ENCODE results near the gene SLC27A5. TPM values are rescaled to one million over a fixed set of nuclear protein-coding genes. Genes with fewer than 3 reads are reported as not detected.
"Not testable (repeated sequence)": the region's sequence is repeated elsewhere in the genome, so short reads cannot be mapped to it uniquely, and the experiment has no call there.

Gene SLC27A5
- total RNA-seq, 1 donor from 2014 or later, result 6.8 TPM

GRCh38 chr19:58491393-58491792 is 20.4 kb downstream of the SLC27A5 start:
- H3K4me1 Mint-ChIP-seq (ENCODE audit: low read depth, unreplicated experiment), result no peaks in the 10 kb centered on the region
- Histone ChIP-seq H3K4me2 (ENCODE audit: low read length) (no peak overlapping the region), H3K36me3 (ENCODE audit: insufficient read depth, low read length) (no peaks in the 10 kb centered on the region), H2AFZ (ENCODE audit: low read depth, low read length) (no peak overlapping the region), H3K4me1 (ENCODE audit: insufficient read depth, low read length) (no peaks in the 10 kb centered on the region), H3K27me3 (ENCODE audit: insufficient read depth, low read length) (no peaks in the 10 kb centered on the region), H3K79me2 (ENCODE audit: insufficient read depth, low read length) (no peaks in the 10 kb centered on the region), H3K27ac (ENCODE audit: low read depth, low read length) (no peak overlapping the region), H4K20me1 (ENCODE audit: insufficient read depth, low read length) (no peaks in the 10 kb centered on the region), H3K9me3 (ENCODE audit: insufficient read depth, low read depth, low read length) (no peaks in the 10 kb centered on the region), H3K9ac (ENCODE audit: low read length) (no peak overlapping the region), H3K4me3 (ENCODE audit: insufficient read depth, low read depth, low read length) (no peak overlapping the region)
- FAIRE-seq (no peak), DNase-seq (ENCODE audit: low read depth) (no peak)
- H3K4me3 Mint-ChIP-seq (ENCODE audit: unreplicated experiment), result no peak overlapping the region
- peaks cover 2% of the 10 kb centered on the region for H3K36me3 Mint-ChIP-seq (ENCODE audit: low read depth, unreplicated experiment)
- no peak overlapping the region for H3K27ac Mint-ChIP-seq (ENCODE audit: unreplicated experiment)
- TF ChIP-seq, protein P1, sequence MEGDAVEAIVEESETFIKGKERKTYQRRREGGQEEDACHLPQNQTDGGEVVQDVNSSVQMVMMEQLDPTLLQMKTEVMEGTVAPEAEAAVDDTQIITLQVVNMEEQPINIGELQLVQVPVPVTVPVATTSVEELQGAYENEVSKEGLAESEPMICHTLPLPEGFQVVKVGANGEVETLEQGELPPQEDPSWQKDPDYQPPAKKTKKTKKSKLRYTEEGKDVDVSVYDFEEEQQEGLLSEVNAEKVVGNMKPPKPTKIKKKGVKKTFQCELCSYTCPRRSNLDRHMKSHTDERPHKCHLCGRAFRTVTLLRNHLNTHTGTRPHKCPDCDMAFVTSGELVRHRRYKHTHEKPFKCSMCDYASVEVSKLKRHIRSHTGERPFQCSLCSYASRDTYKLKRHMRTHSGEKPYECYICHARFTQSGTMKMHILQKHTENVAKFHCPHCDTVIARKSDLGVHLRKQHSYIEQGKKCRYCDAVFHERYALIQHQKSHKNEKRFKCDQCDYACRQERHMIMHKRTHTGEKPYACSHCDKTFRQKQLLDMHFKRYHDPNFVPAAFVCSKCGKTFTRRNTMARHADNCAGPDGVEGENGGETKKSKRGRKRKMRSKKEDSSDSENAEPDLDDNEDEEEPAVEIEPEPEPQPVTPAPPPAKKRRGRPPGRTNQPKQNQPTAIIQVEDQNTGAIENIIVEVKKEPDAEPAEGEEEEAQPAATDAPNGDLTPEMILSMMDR (IDR thresholded peaks at IDR 0.05; ENCODE audit: insufficient read depth, low read depth, low read length), result no peak
- no peak for TF ChIP-seq EZH2 (IDR thresholded peaks at IDR 0.05; ENCODE audit: insufficient read depth, low read length)
- H3K27me3 Mint-ChIP-seq (ENCODE audit: low read depth, unreplicated experiment), result no peaks in the 10 kb centered on the region
- peaks cover 3% of the 10 kb centered on the region for H3K9me3 Mint-ChIP-seq (ENCODE audit: unreplicated experiment)

DNA sequence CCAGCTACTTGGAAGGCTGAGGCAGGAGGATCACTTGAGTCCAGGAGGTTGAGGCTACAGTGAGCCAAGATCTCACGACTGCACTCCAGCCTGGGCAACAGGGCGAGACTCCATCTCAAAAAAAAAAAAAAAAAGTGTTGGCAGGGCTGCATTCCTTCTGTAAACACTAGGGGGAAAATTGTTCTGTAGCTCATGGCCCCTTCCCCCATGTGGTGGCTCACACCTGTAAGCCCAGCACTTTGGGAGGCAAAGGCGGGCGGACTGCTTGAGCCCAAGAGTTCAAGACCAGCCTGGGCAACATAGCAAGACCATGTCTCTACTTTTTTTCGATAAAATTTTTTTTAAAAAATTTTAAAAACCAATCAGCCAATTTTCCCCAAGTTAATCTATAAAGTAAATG is 27.4 kb downstream of the SLC27A5 start:
- H3K4me1 Mint-ChIP-seq (ENCODE audit: low read depth, unreplicated experiment); H3K4me3 ChIP-seq (ENCODE audit: insufficient read depth, low read depth, low read length); H3K36me3 ChIP-seq (ENCODE audit: insufficient read depth, low read length); H3K9ac ChIP-seq (ENCODE audit: low read length); H3K4me1 ChIP-seq (ENCODE audit: insufficient read depth, low read length); H3K4me2 ChIP-seq (ENCODE audit: low read length); H3K27ac ChIP-seq (ENCODE audit: low read depth, low read length); H3K36me3 Mint-ChIP-seq (ENCODE audit: low read depth, unreplicated experiment); H3K27me3 Mint-ChIP-seq (ENCODE audit: low read depth, unreplicated experiment); DNase-seq (ENCODE audit: low read depth); H3K9me3 ChIP-seq (ENCODE audit: insufficient read depth, low read depth, low read length); H3K27me3 ChIP-seq (ENCODE audit: insufficient read depth, low read length); H3K27ac Mint-ChIP-seq (ENCODE audit: unreplicated experiment); H3K79me2 ChIP-seq (ENCODE audit: insufficient read depth, low read length); H4K20me1 ChIP-seq (ENCODE audit: insufficient read depth, low read length); H2AFZ ChIP-seq (ENCODE audit: low read depth, low read length); H3K9me3 Mint-ChIP-seq (ENCODE audit: unreplicated experiment); FAIRE-seq; H3K4me3 Mint-ChIP-seq (ENCODE audit: unreplicated experiment): not testable (repeated sequence)

- FAIRE-seq (no peak), DNase-seq (ENCODE audit: low read depth) (no peak)
- H3K4me2 ChIP-seq (ENCODE audit: low read length), result no peak overlapping the region
- no peak overlapping the region for H3K4me3 Mint-ChIP-seq (ENCODE audit: unreplicated experiment)
- H3K9me3 Mint-ChIP-seq (ENCODE audit: unreplicated experiment), result no peaks in the 10 kb centered on the region
- H3K27ac Mint-ChIP-seq (ENCODE audit: unreplicated experiment), result no peak overlapping the region
- no peaks in the 10 kb centered on the region for H3K79me2 ChIP-seq (ENCODE audit: insufficient read depth, low read length)
- H3K4me3 ChIP-seq (ENCODE audit: insufficient read depth, low read depth, low read length), result no peak overlapping the region
- H3K27me3 Mint-ChIP-seq (ENCODE audit: low read depth, unreplicated experiment), result no peaks in the 10 kb centered on the region
- H3K36me3 Mint-ChIP-seq (ENCODE audit: low read depth, unreplicated experiment), result peaks cover 9% of the 10 kb centered on the region
- no peak overlapping the region for H3K27ac ChIP-seq (ENCODE audit: low read depth, low read length)
- H3K9ac ChIP-seq (ENCODE audit: low read length), result no peak overlapping the region
- no peaks in the 10 kb centered on the region for H3K36me3 ChIP-seq (ENCODE audit: insufficient read depth, low read length)
- no peaks in the 10 kb centered on the region for H3K4me1 ChIP-seq (ENCODE audit: insufficient read depth, low read length)
- H4K20me1 ChIP-seq (ENCODE audit: insufficient read depth, low read length), result no peaks in the 10 kb centered on the region
- H2AFZ ChIP-seq (ENCODE audit: low read depth, low read length), result no peak overlapping the region
- no peaks in the 10 kb centered on the region for H3K9me3 ChIP-seq (ENCODE audit: insufficient read depth, low read depth, low read length)
- no peaks in the 10 kb centered on the region for H3K4me1 Mint-ChIP-seq (ENCODE audit: low read depth, unreplicated experiment)
- no peaks in the 10 kb centered on the region for H3K27me3 ChIP-seq (ENCODE audit: insufficient read depth, low read length)
- TF ChIP-seq, protein P1 (IDR thresholded peaks at IDR 0.05; ENCODE audit: insufficient read depth, low read depth, low read length), result no peak
- no peak for TF ChIP-seq EZH2 (IDR thresholded peaks at IDR 0.05; ENCODE audit: insufficient read depth, low read length)
These were observed 28.0 kb downstream of the SLC27A5 start for GRCh38 chr19:58483776-58484175.

Data from astrocyte (in vitro differentiated cells and primary cell).